GM12891 (cell line): ENCODE results near the gene RIPOR3.
"Not testable (repeated sequence)": the region's sequence is repeated elsewhere in the genome, so short reads cannot be mapped to it uniquely, and the experiment has no call there.

ENCODE experiments used
- POLR2A ChIP-seq: IDR thresholded peaks from 2 replicates; pipeline ENCODE4 v1.6.1; 2011; ENCODE audit warnings: low read depth, low read length, control low read depth
- POLR2AphosphoS5 ChIP-seq: IDR thresholded peaks from 2 replicates; pipeline ENCODE4 v1.6.1; 2011; ENCODE audit warnings: low read depth, low read length, control low read depth
- TAF1 ChIP-seq: IDR thresholded peaks from 2 replicates; pipeline ENCODE4 v1.6.1; 2011; ENCODE audit warnings: low read depth, low read length, control low read depth

GRCh38 chr20:50641625-50642287, 49.6 kb downstream of the RIPOR3 start:
- not testable (repeated sequence) for TF ChIP-seq POLR2A, POLR2AphosphoS5, TAF1
